ENCODE results near the gene AP1AR. TPM values are rescaled to one million over a fixed set of nuclear protein-coding genes. Genes with fewer than 3 reads are reported as not detected.

The AP1AR gene, protein sequence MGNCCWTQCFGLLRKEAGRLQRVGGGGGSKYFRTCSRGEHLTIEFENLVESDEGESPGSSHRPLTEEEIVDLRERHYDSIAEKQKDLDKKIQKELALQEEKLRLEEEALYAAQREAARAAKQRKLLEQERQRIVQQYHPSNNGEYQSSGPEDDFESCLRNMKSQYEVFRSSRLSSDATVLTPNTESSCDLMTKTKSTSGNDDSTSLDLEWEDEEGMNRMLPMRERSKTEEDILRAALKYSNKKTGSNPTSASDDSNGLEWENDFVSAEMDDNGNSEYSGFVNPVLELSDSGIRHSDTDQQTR
- 14.4 and 16.0 TPM in 2 replicates for total RNA-seq

DNA sequence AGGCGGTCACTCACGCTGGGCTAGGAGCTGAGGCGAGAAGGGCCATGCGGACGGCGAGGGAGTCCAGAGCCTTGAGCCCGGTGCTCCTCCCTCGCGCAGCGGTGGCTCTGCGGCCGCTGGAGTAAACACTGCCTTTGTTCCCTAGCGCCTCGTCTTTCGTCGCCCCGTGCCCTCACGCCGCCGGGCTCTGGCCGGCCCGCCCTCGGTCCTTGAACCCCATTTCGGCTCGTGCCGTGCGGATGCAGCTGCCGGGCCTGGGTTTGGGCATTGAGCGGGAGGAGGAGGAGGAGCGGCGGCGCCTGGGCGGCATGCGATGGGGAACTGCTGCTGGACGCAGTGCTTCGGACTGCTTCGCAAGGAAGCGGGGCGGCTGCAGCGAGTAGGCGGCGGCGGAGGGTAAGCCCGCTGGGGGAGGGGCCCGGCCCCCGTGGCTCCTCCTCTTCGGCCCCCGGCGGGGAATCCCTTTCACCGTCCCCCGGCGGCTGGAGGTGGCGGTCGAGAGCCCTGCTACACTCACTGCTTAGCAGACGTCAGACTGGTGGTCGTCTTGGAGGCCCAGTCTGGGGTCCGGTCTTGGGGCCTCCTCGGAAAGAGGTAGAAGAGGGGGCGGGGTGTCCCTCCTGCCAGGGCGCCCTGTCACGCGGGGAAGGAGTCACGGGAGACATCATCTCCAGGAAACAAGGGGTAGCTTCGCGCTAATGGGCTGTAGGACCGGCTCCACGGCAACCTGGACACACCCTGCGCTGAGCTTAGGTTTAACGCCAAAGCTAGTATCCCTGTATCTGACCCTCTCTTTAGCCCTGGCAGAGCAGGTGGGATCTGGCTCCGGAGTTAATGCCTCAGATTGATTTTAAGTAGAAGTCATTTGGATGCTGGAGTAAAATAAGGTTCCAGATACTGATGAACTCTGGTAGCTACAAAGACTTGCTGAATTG lies at the start of gene AP1AR:
TSS of gene AP1AR (plus strand) at position 9 of the 935 bp plus-strand sequence. CDS start at position 314, 305 bp downstream.

DNA sequence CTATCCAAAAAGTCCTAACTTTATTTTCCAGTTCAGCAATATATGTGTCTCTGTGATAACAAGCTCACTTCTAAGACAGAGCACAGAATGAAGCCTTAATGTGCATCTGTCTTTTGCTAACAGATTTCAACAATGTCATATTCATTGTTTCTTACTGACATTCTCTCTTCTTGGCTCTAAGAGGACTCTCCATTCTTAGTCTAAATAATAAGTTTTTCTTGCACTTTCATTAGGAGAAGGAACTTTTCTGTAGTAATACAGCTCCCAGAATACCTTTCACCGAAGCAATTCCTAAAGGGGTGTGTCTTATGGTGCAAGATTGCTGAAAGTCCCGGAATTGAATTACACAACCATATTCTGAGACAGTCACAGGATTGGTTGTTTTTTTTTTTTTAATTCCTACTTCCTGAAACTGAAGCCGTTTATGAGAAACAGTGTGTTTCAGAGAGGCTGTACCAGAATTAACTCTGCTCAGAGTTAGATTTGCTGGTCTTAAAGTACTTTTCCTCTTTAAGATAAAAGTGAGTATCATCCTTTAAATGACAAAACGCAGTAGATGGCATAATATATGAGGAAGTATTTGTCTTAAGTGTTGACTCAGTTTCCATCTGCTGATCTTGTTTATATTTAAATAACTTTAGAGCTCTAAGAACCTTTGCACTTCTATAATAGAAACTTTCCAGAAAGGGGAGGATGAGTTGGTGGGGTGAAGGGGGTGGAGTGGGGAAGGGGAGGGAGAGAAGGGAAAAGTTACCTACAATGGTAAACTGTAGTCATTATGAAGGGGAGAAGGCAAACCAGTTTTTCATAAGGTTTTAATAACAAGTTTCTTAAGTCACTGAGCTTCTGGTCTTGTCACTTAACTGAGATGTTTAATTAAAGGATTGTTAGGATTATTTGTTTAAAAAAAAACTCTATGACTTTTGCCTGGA lies 65.6 kb downstream of the AP1AR start, which contains the start of gene ALPK1:
TSS of gene ALPK1 (plus strand) at position 421 of the 932 bp plus-strand sequence.

Other genes with a start within 250 kb of the AP1AR start
- gene FAM241A, start 86.3 kb upstream of the AP1AR start, total RNA-seq = 2.6 and 3.2 TPM in 2 replicates
- gene TIFA, start 54.1 kb downstream of the AP1AR start, total RNA-seq = 5.2 and 21.3 TPM in 2 replicates
- gene ALPK1, start 65.6 kb downstream of the AP1AR start, total RNA-seq = 11.5 and 16.1 TPM in 2 replicates

Measured in myometrial cell (primary cell).